Measurements from ENCODE around the gene BRME1.
"Not testable (repeated sequence)": the region's sequence is repeated elsewhere in the genome, so short reads cannot be mapped to it uniquely, and the experiment has no call there.

The BRME1 gene

GRCh38 chr19:13864667-13865570 is 41.0 kb downstream of the BRME1 start:
- DNase-seq, result no peak

- no peak for DNase-seq
These were observed 41.8 kb downstream of the BRME1 start for GRCh38 chr19:13864046-13864666.

GRCh38 chr19:13861714-13862531 is 44.0 kb downstream of the BRME1 start:
- peak; percentile 96 for DNase-seq

GRCh38 chr19:13861392-13861713 is 44.6 kb downstream of the BRME1 start:
- DNase-seq, result no peak

- DNase-seq, result no peak
These were observed 45.1 kb downstream of the BRME1 start for GRCh38 chr19:13860679-13861391.

GRCh38 chr19:13859361-13859880 is 46.5 kb downstream of the BRME1 start:
- peak; percentile 68 for DNase-seq

GRCh38 chr19:13856497-13856896 is 49.4 kb downstream of the BRME1 start:
- no peak for DNase-seq

GRCh38 chr19:13852171-13852707 is 53.7 kb downstream of the BRME1 start:
- DNase-seq, result not testable (repeated sequence)

- DNase-seq, result not testable (repeated sequence)
These were observed 54.2 kb downstream of the BRME1 start for GRCh38 chr19:13851734-13852114.

- peak; percentile 98 for DNase-seq
These were observed 54.8 kb downstream of the BRME1 start for GRCh38 chr19:13850910-13851733.

GRCh38 chr19:13849991-13850909 is 55.7 kb downstream of the BRME1 start:
- peak; percentile 86 for DNase-seq

- no peak for DNase-seq
These were observed 56.9 kb downstream of the BRME1 start for GRCh38 chr19:13848798-13849676.

- DNase-seq, result no peak
These were observed 57.6 kb downstream of the BRME1 start for GRCh38 chr19:13848340-13848677.

- peak; percentile 97 for DNase-seq
These were observed 58.2 kb downstream of the BRME1 start for GRCh38 chr19:13847407-13848339.

- DNase-seq, result peak; percentile 94
These were observed 59.1 kb downstream of the BRME1 start for GRCh38 chr19:13846557-13847406.

GRCh38 chr19:13844130-13844631 is 61.7 kb downstream of the BRME1 start:
- DNase-seq, result no peak
